Activated CD4-positive, CD25-positive, alpha-beta regulatory T cell treated with anti-CD3 and anti-CD28 coated beads, Interleukin-2, amount 50 U/mL, for 72 hours (primary cell): ENCODE data around the gene ALKBH4.
"Not testable (repeated sequence)": the region's sequence is repeated elsewhere in the genome, so short reads cannot be mapped to it uniquely, and the experiment has no call there.

ENCODE experiments used
- DNase-seq: peaks from one replicate; pipeline ENCODE4 v3.0.0; 2021

ALKBH4 gene, protein sequence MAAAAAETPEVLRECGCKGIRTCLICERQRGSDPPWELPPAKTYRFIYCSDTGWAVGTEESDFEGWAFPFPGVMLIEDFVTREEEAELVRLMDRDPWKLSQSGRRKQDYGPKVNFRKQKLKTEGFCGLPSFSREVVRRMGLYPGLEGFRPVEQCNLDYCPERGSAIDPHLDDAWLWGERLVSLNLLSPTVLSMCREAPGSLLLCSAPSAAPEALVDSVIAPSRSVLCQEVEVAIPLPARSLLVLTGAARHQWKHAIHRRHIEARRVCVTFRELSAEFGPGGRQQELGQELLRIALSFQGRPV

GRCh38 chr7:102464577-102465280, at the start of gene ALKBH4, which contains the start of gene LRWD1:
Gene ALKBH4, minus strand, starts transcription at chr7:102464863. Its CDS starts 27 bp downstream, at chr7:102464836.
Gene LRWD1, plus strand, starts transcription at chr7:102464984. Its CDS starts 97 bp downstream, at chr7:102465081.
- DNase-seq: peak; percentile 99

DNA sequence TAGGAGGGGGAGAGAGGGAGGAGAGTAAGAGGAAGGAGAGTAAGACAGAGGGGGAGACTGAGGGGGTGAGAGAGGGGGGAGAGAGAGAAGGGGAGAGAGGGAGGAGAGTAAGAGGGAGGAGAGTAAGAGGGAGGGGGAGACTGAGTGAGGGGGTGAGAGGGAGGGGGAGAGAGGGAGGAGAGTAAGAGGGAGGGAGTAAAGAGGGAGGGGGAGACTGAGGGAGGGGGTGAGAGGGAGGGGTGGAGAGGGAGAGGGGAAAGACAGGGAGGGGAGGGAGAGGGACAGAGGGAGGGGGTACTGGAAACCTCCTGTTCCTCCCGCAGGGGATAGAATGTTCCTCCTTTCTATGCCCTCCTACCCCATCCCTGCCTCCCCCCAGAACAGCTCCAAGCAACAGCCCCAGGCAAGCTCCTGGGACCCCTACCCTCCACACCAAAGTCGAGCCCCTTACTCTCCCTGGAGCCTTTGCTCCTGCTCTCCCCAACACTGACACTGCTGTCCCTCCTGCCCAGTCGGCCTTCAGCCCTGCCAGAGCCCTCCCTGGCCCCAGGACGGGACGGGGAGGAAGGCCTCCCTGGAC, 48.1 kb upstream of the ALKBH4 start:
- DNase-seq: peak; percentile 42

DNA sequence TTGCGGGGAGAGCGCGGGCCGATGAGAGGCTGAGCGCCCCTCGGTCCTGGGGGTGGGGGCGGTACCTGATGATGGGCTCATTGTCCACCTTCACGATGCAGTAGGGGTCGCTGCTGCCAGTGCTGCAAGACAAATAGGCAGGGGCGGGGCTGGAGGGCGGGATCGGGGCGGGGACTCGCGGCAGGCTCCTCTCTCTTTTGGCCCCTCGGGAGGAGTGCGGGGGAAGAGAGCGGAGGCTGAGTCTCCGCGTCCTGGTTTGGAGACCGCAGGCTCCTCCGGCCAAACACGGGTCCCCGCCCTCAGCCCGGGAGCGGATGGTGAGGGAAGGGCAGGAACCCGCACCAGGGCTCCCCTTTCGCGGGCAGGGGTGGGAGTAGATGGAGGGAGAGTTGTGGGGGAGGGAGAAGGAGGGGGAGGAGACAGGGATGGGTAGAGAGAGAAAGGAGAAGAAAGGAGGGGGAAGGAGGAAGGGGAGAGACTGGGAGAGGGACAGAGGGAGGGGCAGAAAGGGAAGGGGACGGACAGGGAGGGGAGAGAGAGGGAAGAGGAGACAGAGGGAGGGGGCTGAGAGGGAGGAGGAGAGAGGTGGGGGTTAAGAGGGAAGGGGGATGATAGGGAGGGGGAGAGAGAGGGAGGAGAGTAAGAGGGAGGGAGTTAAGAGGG, 47.3 kb upstream of the ALKBH4 start:
- DNase-seq: not testable (repeated sequence)

DNA sequence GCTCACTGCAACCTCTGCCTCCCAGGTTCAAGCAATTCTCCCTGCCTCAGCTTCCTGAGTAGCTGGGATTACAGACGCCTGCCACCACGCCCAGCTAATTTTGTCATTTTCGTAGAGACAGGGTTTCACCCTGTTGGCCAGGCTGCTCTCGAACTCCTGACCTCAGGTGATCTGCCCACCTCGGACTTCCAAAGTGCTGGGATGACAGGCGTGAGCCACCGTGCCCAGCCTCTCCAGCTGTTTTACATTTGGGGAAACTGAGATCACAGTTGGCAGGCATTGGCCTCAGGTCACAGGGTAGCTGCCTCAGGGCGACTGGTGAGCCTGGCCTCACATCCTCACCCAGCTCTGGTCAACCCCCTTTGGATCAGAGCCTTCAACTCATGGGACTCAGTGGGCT, 45.9 kb upstream of the ALKBH4 start:
- DNase-seq: not testable (repeated sequence)

DNA sequence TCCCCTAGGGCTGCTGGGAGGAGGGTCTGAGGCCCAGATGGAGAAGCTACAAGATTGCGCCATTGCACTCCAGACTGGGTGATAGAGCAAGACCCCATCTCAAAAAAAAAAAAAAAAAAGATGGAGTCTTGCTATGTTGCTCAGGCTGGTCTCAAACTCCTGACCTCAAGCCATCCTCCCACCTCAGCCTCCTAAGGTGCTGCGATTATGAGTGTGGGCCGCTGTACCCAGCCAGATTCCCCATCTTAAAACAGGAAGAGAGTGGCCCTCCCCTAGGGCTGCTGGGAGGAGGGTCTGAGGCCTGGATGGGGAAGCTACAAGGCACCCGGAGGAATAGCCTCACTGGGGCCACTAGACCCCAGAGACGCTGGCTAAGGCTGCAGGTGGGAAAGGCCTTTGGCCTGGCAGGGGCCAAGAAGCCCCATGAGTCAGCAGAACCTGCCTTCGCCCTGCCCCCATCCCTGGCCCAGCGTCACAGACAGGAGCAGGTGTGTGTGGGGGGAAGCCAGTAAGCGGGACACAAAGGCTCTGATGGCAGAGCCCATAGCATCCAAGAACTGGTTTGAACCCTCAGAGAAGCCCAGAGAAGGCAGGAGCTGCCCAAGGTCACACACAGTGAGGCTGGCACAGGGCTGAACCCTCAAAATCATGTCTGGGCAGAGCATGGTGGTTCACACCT, 42.9 kb upstream of the ALKBH4 start:
- not testable (repeated sequence) for DNase-seq

- peak; percentile 29 for DNase-seq
Measured at GRCh38 chr7:102505298-102506185, 40.9 kb upstream of the ALKBH4 start.

- DNase-seq: not testable (repeated sequence)
Measured at GRCh38 chr7:102503141-102503540, 38.5 kb upstream of the ALKBH4 start.

DNA sequence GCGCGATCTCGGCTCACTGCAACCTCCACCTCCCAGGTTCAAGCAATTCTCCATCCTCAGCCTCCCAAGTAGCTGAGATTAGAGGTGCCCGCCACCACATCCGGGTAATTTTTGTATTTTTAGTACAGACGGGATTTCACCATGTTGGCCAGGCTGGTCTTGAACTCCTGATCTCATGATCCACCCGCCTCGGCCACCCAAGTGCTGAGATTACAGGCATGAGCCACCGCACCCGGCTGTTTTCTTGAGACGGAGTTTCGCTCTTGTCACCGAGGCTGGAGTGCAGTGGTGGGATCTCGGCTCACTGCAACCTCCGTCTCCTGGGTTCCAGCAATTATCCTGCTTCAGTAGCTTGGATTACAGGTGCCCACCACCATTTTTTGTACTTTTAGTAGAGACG, 33.7 kb upstream of the ALKBH4 start:
- DNase-seq: peak; percentile 25

DNA sequence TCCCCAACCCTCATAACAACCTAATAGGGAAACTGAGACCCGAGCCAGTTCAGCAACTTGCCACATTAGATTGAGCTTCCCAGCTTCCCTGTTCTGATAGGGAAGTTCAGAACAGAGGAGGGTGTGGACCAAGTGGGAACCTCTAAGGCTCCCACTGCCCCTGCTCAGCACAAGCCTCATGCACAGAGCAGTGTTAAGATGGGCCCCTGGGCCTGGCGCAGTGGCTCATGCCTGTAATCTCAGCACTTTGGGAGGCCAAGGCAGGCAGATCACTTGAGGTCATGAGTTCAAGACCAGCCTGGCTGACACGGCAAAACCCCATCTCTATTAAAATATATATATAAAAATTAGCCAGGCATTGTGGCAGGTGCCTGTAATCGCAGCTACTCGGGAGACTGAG, 32.6 kb upstream of the ALKBH4 start:
- peak; percentile 29 for DNase-seq

DNA sequence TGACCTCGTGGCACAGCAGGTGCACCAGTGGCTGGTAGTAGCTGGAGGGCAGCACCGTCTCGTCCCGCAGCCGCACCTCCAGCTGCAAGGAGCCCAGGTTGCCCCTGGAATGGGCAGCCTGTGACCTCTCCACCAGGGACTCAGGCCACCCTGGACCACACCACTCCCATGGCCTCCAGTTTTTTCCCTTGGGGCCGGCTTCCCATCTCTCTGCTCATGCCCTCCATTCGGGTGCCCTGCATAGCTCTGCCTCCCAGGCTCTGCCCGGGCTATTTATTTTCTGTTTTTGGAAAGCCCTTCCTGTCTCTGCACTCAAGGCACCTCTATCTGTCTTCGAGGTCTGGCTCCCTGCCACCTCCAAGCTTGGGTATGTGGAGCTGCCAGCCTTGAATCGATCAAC, 32.2 kb upstream of the ALKBH4 start:
- peak; percentile 26 for DNase-seq

DNA sequence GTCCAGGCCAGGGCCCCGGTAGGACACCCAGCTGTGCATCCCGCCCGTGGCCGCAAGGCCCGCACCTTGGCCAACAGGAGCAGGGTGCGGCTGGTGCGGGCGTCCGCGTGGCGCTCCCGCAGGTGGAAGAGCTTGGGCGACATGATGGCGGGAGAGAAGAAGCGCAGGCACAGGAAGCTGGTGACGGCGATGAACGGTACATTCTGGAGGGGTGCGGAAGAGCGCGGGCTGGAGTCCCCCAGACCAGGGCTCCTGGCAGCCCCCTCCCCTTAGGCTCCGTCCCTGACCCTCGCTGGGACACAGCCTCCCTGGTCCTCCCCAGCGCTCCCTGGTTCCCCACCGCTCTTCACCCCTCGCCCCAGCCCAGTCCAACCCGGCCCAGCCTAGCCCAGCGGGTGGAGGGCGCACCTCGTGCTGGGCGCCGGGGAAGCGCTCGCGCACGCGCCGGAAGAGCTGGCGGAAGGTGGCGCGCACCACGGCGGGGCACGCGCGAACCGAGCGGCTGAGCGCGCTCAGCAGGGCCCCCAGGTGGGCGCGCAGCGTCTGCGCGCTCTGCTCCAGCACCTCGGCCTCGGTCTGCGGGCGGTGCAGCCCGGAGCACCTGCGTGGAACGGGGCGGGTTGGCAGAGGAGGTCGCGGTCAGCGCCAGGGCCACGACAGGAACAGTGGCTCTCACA, 29.9 kb upstream of the ALKBH4 start:
- not testable (repeated sequence) for DNase-seq

DNA sequence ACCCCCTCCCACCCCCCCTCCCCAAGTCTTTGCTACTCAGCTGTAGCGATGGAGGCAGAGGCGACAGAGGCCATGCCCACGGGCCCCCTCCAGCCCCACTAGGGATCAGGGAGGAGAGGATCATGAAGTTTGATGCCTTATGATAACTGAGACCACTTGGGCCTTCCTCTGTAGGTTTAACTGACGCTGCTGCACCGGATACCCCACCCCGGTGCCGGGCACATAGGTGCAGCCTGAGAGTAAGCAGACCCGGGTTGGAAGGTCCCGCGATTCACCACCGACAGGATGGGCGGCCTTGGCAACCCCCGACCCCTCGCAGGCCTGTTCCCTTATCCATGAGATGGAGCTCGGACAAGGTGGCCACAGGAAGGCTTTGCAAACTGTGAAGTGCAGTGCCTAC, 29.4 kb upstream of the ALKBH4 start:
- peak; percentile 29 for DNase-seq

GRCh38 chr7:102493220-102493935, 28.7 kb upstream of the ALKBH4 start:
- not testable (repeated sequence) for DNase-seq

DNA sequence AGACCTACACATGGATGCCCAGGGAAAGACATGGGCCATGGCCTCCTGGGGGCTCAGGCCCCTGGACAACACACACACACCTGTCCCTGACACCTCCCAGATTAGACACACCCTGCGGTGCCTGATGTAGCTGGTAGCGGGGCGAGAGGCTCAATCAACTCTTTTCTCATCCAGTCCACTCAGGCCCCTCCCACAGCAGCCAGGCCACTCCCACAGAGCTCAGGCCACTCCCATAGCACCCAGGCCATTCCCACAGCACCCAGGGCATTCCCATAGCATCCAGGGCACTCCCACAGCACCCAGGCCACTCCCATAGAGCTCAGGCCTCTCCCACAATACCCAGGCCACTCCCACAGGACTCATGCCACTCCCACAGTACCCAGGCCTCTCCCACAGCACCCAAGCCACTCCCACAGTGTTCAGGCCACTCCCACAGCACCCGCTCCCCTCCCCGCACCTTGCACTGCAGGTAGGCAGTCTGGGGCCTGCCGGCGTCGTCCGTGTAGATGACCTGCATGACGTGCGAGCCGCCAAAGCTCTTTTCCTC, 25.9 kb upstream of the ALKBH4 start:
- peak; percentile 77 for DNase-seq

GRCh38 chr7:102484317-102484716, 19.7 kb upstream of the ALKBH4 start:
- not testable (repeated sequence) for DNase-seq

GRCh38 chr7:102481962-102482361, 17.3 kb upstream of the ALKBH4 start:
- peak; percentile 20 for DNase-seq

- DNase-seq: peak; percentile 36
Measured at GRCh38 chr7:102479982-102480637, 15.4 kb upstream of the ALKBH4 start.

- DNase-seq: not testable (repeated sequence)
Measured at GRCh38 chr7:102479209-102479584, 14.5 kb upstream of the ALKBH4 start.
